HFFc6 (cell line): ENCODE measurements around the gene LHX2. TPM values are rescaled to one million over a fixed set of nuclear protein-coding genes. Genes with fewer than 3 reads are reported as not detected.

ENCODE experiments used
- DNase-seq: peaks from one replicate; pipeline ENCODE4 v3.0.0-alpha.2; 2018
- H3K27ac Mint-ChIP-seq: 2 replicates; pipeline ENCODE4 v1.8.0; 2020; ENCODE audit warnings: mild to moderate bottlenecking, mixed read lengths
- H3K27me3 Mint-ChIP-seq: 2 replicates; pipeline ENCODE4 v1.8.0; 2021; ENCODE audit warnings: mild to moderate bottlenecking, moderate library complexity, mixed read lengths; ENCODE audit not compliant: insufficient read depth
- H3K36me3 Mint-ChIP-seq: 2 replicates; pipeline ENCODE4 v1.8.0; 2021; ENCODE audit warnings: low read depth, mixed read lengths
- H3K4me1 Mint-ChIP-seq: 2 replicates; pipeline ENCODE4 v1.8.0; 2020; ENCODE audit warnings: low read depth, mixed read lengths
- H3K4me3 Mint-ChIP-seq: 2 replicates; pipeline ENCODE4 v1.8.0; 2020; ENCODE audit warnings: mild to moderate bottlenecking, moderate library complexity, mixed read lengths
- H3K9me3 Mint-ChIP-seq: 2 replicates; pipeline ENCODE4 v1.8.0; 2020; ENCODE audit warnings: mild to moderate bottlenecking, mixed read lengths
- total RNA-seq, 6 experiments: library from RNA; stranded (reverse); fragmentation: NEBNext Ultra II Directional; extraction: Animal tissue kit (Norgen Biotek cat#: 25700); gene quantifications; 2 replicates in 1 of 6; 3 replicates in 5 of 6; pipeline ENCODE4 v1.2.3, GENCODE V29; 2021
- TF ChIP-seq, protein P1 (sequence below): fragments of 200-600 bp; sonication (generic); IDR thresholded peaks from 2 replicates; pipeline ENCODE4 v1.5.0; 2021; ENCODE audit warnings: antibody characterized with exemption, mild to moderate bottlenecking

The LHX2 gene
- total RNA-seq, 6 experiments from 2014 or later, result not detected

DNA sequence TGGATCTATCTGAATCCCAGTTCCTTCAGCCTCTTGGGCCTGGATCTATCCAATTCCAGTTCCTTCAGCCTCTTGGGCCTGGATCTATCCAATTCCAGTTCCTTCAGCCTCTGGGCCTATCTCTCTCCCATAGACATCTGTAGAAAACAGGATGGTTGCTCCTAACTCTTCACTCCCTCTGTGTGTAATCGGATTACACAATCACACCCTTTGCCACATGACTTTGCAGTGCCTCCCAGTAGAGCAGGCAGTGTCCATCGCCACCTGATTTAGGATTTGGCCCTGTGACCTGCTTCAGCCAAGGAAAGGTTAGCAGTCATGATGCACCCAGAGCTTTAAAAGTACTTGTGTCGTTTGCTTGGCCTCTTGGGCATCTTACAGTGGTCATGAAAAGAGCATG, 56.7 kb downstream of the LHX2 start:
- Mint-ChIP-seq H3K36me3 (no peaks in the 10 kb centered on the region), H3K4me3 (no peak overlapping the region), H3K9me3 (peaks cover 9% of the 10 kb centered on the region; the same call in 1 of the 2 replicates), H3K27ac (no peak overlapping the region), H3K27me3 (peaks cover 33% of the 10 kb centered on the region), H3K4me1 (no peaks in the 10 kb centered on the region)
- DNase-seq, result no peak
- TF ChIP-seq, protein P1, sequence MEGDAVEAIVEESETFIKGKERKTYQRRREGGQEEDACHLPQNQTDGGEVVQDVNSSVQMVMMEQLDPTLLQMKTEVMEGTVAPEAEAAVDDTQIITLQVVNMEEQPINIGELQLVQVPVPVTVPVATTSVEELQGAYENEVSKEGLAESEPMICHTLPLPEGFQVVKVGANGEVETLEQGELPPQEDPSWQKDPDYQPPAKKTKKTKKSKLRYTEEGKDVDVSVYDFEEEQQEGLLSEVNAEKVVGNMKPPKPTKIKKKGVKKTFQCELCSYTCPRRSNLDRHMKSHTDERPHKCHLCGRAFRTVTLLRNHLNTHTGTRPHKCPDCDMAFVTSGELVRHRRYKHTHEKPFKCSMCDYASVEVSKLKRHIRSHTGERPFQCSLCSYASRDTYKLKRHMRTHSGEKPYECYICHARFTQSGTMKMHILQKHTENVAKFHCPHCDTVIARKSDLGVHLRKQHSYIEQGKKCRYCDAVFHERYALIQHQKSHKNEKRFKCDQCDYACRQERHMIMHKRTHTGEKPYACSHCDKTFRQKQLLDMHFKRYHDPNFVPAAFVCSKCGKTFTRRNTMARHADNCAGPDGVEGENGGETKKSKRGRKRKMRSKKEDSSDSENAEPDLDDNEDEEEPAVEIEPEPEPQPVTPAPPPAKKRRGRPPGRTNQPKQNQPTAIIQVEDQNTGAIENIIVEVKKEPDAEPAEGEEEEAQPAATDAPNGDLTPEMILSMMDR, result no peak

- H3K27me3 Mint-ChIP-seq, result peaks cover 19% of the 10 kb centered on the region
These were observed 63.2 kb downstream of the LHX2 start for GRCh38 chr9:124074746-124075145.

DNA sequence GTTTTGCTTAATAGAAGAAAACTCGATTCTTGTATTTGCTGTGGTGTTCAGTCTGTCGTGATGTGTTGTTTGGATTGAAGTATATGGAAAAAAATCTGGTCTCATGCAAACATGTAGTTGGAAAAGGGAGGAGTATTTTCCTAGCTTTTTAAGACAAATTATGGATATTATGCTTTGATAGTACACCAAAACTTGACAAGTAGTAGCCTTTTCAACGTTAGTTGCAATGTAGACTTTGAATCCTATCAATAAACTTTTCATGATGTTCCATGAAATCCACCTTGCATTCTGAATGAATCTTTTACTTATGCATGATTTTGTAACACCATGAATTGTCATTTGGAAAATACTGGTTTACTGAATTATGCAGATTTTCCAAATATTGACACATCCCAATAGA, 64.2 kb downstream of the LHX2 start:
- TF ChIP-seq, protein P1, result no peak
- Mint-ChIP-seq H3K36me3 (no peaks in the 10 kb centered on the region), H3K27me3 (peaks cover 17% of the 10 kb centered on the region)

More at GRCh38 chr9:124074746-124075145, 63.2 kb downstream of the LHX2 start:
- Mint-ChIP-seq H3K27ac (no peak overlapping the region), H3K9me3 (no peaks in the 10 kb centered on the region), H3K36me3 (no peaks in the 10 kb centered on the region), H3K4me3 (no peak overlapping the region), H3K4me1 (peaks cover 31% of the 10 kb centered on the region)
- DNase-seq, result no peak
- TF ChIP-seq, protein P1, result no peak

GRCh38 chr9:124077915-124078572, 66.5 kb downstream of the LHX2 start:
- Mint-ChIP-seq H3K27ac (peak overlapping the region; percentile 78), H3K4me3 (peak overlapping the region; percentile 68; the same call in 1 of the 2 replicates), H3K4me1 (peaks cover 32% of the 10 kb centered on the region), H3K27me3 (peaks cover 6% of the 10 kb centered on the region), H3K36me3 (no peaks in the 10 kb centered on the region), H3K9me3 (no peaks in the 10 kb centered on the region)
- TF ChIP-seq, protein P1, result no peak
- peak; percentile 29 for DNase-seq

More for the DNA sequence above, 64.2 kb downstream of the LHX2 start:
- peaks cover 32% of the 10 kb centered on the region for H3K4me1 Mint-ChIP-seq
- no peak overlapping the region for H3K27ac Mint-ChIP-seq
- no peaks in the 10 kb centered on the region for H3K9me3 Mint-ChIP-seq
- H3K4me3 Mint-ChIP-seq, result no peak overlapping the region
- DNase-seq, result no peak

- Mint-ChIP-seq H3K27me3 (peaks cover 10% of the 10 kb centered on the region), H3K36me3 (no peaks in the 10 kb centered on the region), H3K9me3 (no peaks in the 10 kb centered on the region), H3K4me1 (peaks cover 32% of the 10 kb centered on the region), H3K4me3 (peak overlapping the region; percentile 68), H3K27ac (peak overlapping the region; percentile 78; the same call in 1 of the 2 replicates)
- TF ChIP-seq, protein P1, result no peak
- peak; percentile 64 for DNase-seq
These were observed 67.1 kb downstream of the LHX2 start for GRCh38 chr9:124078641-124079040.
